NCI-H524 treated with DMSO at 0.1 percent for 48 hours (cell line): ENCODE results near the gene ANKRD60.

Source experiments
- DNase-seq: peaks from one replicate; lab custom pipeline; 2025; lab: John Stamatoyannopoulos, UW

The ANKRD60 gene

GRCh38 chr20:58244517-58245030, 16.1 kb upstream of the ANKRD60 start:
- DNase-seq: no peak

GRCh38 chr20:58243653-58244410, 15.4 kb upstream of the ANKRD60 start:
- no peak for DNase-seq

- no peak for DNase-seq
These were observed 14.4 kb upstream of the ANKRD60 start for GRCh38 chr20:58242824-58243223.

- DNase-seq: no peak
These were observed 13.5 kb upstream of the ANKRD60 start for GRCh38 chr20:58241766-58242465.

- DNase-seq: no peak
These were observed 12.0 kb upstream of the ANKRD60 start for GRCh38 chr20:58240471-58240870.

GRCh38 chr20:58239216-58239615, 10.8 kb upstream of the ANKRD60 start:
- DNase-seq: no peak

GRCh38 chr20:58238490-58238889, 10.0 kb upstream of the ANKRD60 start:
- DNase-seq: no peak

- no peak for DNase-seq
These were observed 9.1 kb upstream of the ANKRD60 start for GRCh38 chr20:58237318-58238132.

- peak; percentile 22 for DNase-seq
These were observed 8.3 kb upstream of the ANKRD60 start for GRCh38 chr20:58236612-58237317.

GRCh38 chr20:58235010-58235409, 6.6 kb upstream of the ANKRD60 start:
- no peak for DNase-seq

- no peak for DNase-seq
These were observed 5.6 kb upstream of the ANKRD60 start for GRCh38 chr20:58233881-58234528.

- no peak for DNase-seq
These were observed 4.9 kb upstream of the ANKRD60 start for GRCh38 chr20:58233393-58233792.

- no peak for DNase-seq
These were observed 3.2 kb upstream of the ANKRD60 start for GRCh38 chr20:58231683-58232082.

- DNase-seq: no peak
These were observed 845 bp upstream of the ANKRD60 start for GRCh38 chr20:58229198-58229798.

GRCh38 chr20:58228103-58228483, 360 bp downstream of the ANKRD60 start:
- no peak for DNase-seq

- DNase-seq: no peak
These were observed 906 bp downstream of the ANKRD60 start for GRCh38 chr20:58227391-58228102.

- no peak for DNase-seq
These were observed 2.8 kb downstream of the ANKRD60 start for GRCh38 chr20:58225452-58226200.

GRCh38 chr20:58224974-58225373, 3.5 kb downstream of the ANKRD60 start:
- no peak for DNase-seq

- no peak for DNase-seq
These were observed 4.4 kb downstream of the ANKRD60 start for GRCh38 chr20:58224097-58224496.
